HG03175 (cell line): Measurements from ENCODE around the gene MFGE8.
"Not testable (repeated sequence)": the region's sequence is repeated elsewhere in the genome, so short reads cannot be mapped to it uniquely, and the experiment has no call there.

Experiments
- ATAC-seq: cut with Tn5 transposase; IDR thresholded peaks from one replicate; pipeline ENCODE4 v1.9.1; 2021; ENCODE audit warnings: mild to moderate bottlenecking, moderate library complexity; ENCODE audit not compliant: unreplicated experiment

The MFGE8 gene, protein sequence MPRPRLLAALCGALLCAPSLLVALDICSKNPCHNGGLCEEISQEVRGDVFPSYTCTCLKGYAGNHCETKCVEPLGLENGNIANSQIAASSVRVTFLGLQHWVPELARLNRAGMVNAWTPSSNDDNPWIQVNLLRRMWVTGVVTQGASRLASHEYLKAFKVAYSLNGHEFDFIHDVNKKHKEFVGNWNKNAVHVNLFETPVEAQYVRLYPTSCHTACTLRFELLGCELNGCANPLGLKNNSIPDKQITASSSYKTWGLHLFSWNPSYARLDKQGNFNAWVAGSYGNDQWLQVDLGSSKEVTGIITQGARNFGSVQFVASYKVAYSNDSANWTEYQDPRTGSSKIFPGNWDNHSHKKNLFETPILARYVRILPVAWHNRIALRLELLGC

GRCh38 chr15:88913017-88913849, at the start of gene MFGE8:
TSS of gene MFGE8 (minus strand) at chr15:88913379. CDS start at chr15:88913319, 60 bp downstream.
- peak; percentile 88 for ATAC-seq

GRCh38 chr15:88959445-88959844, 46.3 kb upstream of the MFGE8 start:
- no peak for ATAC-seq

GRCh38 chr15:88956906-88957305, 43.7 kb upstream of the MFGE8 start:
- ATAC-seq = no peak

GRCh38 chr15:88956263-88956662, 43.1 kb upstream of the MFGE8 start:
- no peak for ATAC-seq

DNA sequence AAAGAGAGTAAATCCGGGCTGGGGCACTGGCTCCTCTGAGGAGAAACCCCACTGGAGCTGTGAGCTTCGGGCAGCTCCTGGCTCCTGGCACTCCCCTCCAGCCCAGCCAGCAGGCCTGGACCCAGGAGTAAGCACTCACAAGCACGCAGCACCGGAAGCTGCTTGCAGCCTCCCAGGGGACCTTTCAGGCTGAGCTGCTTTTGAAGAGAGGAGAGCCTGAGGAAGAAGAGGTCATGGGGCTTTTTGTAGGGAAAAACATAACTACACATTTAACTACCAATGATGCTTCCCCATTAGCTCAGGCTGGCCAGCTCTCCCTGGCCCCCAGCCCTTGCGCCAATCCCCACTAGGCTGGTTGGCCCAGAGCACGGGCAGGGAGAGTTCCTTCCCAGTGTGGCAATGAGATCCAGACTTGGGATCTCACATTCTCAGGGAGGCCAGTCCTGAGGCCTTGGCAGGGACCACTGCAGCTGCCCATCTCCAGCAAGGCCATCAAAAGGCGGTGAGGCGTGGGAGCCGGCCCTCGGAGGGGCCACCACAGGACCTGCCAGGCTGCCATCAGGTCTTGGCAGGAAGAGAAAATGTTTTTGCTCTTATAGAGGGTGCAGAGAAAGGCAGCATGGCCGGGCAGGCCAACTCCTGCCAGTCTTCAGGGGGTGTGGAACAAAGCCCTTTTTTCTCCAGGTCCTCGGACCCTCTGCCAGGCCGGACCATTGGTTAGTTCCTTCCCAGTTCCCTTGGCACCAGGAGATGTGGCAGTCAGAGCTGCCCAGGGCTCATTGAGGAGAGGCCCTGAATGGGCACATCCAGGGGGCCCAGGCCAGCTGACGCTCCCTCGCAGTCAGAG, 41.5 kb upstream of the MFGE8 start:
- ATAC-seq = no peak

DNA sequence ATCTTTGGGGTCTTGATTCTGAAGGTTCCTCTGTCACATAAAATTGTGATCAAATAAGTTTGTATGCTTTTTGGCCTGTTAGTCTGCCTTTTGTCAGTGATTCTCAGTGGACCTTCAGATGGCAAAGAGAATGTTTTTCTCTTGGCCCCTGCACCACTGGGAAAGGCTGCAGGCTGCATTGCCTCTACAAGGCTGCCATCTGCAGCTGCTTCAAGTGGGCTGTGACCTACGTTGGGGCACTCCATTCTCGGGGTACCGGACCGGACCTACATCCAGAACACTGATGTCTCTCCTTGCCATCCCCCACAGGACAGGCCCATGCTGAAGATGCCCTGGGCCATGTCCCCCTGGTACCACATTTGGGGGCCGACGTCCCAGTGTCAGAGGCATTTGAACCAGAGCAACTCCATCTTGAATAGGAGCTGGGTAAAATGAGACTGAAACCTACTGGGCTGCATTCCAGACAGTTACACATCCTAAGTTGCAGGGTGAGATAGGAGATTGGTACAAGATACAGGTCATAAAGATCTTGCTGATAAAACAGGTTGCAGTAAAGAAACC, 37.5 kb upstream of the MFGE8 start:
- no peak for ATAC-seq

DNA sequence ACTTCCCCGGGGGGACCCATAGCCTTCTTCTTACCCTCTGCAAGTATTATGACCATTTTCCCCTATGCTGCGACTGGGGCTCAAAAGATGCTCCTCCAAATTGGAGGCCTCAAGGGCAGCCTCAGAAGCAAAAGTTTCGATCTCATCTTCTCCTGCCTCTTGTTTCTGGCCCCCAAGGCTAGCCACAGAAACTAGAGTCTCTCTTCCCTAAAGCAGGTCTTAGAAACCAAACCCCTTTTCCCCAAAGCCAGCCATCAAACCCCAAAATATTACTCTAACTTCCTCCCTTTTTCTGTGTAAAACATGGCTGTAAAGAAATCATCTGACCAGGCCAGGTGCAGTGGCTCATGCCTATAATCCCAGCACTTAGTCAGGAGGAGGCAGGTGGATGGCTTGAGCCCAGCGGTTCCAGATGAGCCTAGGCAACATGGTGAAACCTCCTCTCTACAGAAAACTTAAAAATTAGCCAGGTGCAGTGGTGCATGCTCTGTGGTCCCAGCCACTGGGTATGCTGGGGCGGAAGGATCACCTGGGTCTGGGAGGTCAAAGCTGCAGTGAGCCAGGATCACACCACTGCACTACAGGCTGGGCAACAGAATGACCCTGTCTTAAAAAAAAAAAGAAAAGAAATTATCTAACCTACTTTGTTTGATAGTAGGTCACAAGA, 36.7 kb upstream of the MFGE8 start:
- peak; percentile 67 for ATAC-seq

- no peak for ATAC-seq
These were observed 27.0 kb upstream of the MFGE8 start for GRCh38 chr15:88940110-88940675.

DNA sequence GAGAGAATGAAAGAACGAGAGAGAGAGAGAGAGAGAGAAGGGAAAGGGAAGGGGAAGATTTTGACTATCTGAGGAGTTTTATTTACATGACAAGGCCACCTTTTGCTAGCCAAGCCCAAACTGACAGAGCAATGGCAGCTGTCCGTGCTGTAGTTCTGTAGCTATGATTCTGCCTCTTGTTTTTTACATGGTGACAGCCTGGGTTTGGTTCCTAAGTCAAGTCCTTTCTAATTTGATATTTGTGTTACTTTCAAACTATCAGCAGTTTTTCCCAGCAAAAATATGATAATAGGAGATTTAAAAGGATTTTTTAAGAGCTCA, 26.3 kb upstream of the MFGE8 start:
- no peak for ATAC-seq

GRCh38 chr15:88938802-88939485, 25.8 kb upstream of the MFGE8 start:
- no peak for ATAC-seq

DNA sequence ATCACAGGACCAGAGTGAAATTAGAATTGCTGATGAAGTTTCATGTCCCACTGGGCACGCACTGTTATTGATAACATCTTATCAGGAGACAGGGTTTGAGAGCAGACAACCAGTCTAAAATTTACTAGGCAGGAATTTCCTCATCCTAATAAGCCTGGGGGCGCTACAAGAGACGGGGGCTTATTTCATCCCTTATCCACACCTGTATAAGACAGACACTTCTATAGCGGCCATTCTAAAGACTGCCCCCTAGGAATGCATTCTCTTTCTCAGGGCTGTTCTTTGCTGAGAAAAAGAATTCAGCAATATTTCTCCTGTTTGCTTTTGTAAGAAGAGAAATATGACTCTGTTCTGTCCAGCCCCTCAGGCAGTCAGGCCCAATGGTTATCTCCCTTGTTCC, 21.3 kb upstream of the MFGE8 start:
- ATAC-seq = not testable (repeated sequence)

DNA sequence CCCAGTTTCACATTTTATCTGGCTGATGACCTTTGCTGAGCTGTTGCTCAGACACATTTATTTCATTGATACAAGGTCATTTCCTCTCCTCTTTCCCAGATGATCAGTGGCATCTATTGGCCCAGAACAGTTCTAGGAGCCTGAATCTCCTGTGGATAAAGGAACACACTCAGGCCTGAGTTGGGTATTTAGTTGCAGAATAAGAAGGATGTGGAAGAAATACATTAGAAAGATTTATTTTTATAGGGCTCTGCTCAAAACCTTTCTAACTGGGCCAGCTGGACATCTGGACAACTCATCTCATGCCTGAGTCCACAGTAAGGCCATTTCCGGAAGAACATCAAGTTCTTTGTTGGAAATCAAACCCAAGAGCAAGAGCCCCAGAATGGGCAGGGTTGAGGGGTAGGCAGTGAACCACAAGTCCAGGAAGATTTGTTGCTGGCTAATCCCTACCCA, 19.7 kb upstream of the MFGE8 start:
- no peak for ATAC-seq

- ATAC-seq = no peak
These were observed 19.2 kb upstream of the MFGE8 start for GRCh38 chr15:88932271-88932874.

GRCh38 chr15:88930579-88930978, 17.4 kb upstream of the MFGE8 start:
- ATAC-seq = no peak

GRCh38 chr15:88929358-88930098, 16.3 kb upstream of the MFGE8 start:
- not testable (repeated sequence) for ATAC-seq

DNA sequence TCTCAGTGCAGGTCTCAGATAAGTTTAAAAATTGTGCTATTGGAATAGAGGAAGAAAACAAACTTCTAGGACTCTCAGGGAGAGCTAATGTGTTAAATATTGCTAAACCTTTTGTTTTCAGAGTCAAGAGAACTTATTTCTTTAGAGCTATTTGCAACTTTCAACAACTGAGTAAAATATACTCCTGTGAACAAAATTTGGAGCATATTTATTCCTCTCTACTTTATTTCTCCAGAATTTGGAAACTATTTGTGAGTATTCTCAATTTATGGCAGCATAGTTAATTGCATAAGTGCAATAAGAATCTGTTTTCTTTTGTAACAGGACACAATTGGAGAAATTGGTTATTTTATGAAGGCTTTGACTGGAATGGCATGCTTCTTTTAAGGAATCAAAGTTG, 15.0 kb upstream of the MFGE8 start:
- not testable (repeated sequence) for ATAC-seq

DNA sequence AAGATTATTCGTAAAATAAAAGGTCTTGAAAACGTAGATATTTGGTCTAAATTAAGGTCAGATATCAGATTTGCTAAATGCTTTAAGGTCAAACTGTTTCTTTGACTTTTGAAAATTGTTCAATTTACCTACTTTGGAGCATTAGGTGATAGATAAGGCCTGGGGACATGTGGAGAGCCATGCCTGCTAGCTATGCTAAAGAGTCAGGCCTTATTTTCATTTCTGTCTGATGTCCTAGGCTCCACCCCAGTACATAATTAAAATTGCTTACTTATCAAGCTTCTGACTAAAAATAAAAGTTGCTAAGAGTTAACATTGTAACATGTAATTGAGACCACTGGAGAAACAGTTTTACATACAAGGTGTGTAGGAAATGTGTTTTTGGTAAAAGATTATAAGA, 12.5 kb upstream of the MFGE8 start:
- not testable (repeated sequence) for ATAC-seq

GRCh38 chr15:88920892-88921435, 7.8 kb upstream of the MFGE8 start:
- peak; percentile 85 for ATAC-seq
